GM18868 (cell line): Measurements from ENCODE around the gene PDZD2.
"Not testable (repeated sequence)": the region's sequence is repeated elsewhere in the genome, so short reads cannot be mapped to it uniquely, and the experiment has no call there.

Source experiments
- ATAC-seq: cut with Tn5 transposase; IDR thresholded peaks from one replicate; pipeline ENCODE4 v1.9.1; 2021; ENCODE audit warnings: mild to moderate bottlenecking, moderate library complexity; ENCODE audit not compliant: unreplicated experiment

PDZD2 gene

DNA sequence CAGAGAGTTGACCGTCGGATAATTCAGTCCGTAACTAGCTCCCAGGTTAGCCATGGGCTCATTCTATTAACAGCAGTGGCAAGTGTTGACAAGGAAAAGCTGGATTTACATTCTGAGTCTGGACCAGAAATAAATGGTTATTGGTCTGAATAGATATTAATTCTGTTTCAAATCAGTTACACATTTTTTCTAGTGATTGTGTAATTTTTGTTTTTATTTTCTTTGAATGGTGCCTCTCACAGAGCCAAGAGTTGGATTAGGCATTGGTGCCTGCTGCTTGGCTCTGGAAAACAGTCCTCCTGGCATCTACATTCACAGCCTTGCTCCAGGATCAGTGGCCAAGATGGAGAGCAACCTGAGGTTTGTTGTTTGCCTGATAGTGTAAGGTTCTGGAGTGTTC is 420.1 kb downstream of the PDZD2 start:
- no peak for ATAC-seq

DNA sequence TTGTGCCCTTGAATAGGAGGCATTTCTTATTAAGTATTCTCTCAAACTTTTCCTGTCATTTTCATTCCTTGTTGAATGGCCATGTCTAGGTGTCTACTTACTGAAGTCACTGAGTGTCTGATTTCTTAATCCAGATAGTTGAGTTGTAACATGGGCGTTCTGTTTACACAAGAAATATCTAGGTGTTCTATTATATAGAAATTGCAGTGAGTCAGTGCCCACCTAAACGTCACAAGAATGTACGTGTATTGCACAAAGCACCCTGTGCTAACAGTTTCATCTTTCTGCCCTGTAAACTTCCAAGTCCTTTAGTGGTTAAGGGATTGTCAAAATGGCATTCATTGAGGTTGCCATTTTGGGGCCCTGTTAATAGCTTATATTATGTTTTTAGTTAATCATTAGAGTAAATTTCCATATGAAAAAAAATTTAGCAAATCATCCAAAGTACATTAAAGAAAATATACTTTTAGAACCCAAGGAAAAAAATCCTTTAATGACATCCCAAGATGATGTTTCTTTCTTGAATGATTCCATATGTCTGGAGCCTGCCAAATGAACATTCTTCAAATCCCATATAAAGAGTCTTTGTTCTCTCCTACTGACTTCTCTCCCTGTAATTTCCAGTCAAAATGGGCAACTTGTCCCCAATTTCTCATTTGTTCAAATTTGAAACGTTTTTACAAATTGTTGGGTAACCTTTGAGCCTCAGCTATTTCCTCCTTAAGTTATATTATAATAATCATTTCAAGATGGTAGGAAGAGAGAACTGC is 421.0 kb downstream of the PDZD2 start:
- ATAC-seq, result no peak

DNA sequence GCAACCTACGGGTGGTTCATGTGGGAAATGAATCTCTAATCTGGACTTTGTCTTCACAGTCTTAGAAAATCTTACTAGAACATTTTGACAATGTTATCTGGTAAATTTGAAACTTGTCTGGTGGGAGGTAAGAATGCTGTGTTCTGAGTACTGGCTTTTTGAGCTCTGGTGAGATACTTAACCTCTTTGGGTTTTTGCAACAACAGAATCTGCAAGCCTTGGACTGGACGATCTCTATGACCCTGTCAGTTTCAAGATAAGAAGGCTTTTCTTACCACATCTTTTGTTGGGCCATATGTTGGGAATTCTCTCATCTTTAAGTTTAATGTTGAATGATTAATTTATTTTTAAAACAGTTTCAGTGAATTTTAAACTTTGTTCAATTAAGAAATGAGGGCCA is 422.3 kb downstream of the PDZD2 start:
- no peak for ATAC-seq

DNA sequence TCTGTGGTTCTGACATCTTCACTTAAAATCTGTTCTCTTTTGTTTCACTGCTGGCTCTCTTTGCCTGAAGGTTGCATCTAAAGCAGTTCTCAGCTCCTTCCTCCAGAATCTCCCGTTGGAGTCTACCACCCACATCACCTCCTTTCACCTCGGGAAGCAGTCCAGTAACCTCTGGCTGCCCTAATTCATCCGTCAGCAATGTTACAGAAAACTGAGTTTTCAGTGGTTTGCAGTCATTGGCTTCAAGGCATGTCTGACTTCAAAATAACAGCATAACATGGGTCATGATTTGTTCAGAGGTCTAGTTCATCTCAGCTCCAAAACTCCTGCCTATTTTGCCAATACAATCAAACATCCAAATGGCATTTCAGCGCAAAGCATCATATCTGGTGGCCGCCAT is 427.5 kb downstream of the PDZD2 start:
- no peak for ATAC-seq

DNA sequence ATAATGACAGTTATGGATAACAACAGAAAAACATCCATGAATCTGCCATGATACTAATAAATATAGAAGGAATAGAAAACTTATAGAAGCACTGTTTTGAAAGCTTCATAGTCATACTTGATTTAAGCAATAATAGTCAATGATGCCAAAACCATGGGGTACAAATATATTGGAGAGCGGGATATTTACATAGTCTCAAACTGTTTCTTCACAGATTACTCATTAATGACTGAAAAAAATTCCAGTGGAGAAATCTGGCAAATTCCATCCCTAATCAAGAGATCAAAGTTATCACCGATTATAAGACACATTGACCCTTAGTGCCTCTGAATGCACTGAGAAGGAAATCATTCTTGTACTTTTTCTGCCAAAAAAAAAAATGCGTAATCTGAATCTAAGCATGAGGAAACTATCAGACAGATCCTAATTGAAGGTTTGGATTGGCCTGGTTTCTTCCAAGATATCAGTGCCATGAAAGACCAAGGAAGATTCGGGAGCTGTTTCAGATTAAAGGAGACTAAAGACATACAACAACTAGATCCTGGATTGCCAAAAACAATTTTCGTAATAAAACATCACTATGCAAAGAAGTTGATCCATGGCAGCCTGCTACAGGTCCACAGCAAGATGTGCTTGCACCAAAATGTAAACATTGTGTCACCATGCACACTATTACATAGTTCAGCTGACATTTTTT is 429.0 kb downstream of the PDZD2 start:
- ATAC-seq, result no peak

DNA sequence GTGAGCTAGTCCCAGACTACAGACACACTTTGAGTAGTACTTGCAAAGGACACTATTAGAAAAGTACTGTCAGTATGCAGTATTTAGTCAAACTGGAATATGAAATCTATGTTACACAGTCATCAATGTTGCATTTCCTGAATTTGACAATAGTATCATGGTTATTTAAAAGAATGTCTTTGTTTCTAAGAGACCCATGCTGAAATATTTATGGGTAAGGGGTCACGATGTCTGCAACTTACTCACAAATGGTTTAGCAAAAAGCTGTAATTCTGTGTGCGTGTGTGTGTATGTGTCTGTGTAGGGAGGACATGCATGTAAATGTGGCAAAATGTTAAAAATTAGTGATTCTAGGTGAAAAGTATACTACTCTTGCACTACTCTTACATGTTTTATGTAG is 429.6 kb downstream of the PDZD2 start:
- no peak for ATAC-seq

DNA sequence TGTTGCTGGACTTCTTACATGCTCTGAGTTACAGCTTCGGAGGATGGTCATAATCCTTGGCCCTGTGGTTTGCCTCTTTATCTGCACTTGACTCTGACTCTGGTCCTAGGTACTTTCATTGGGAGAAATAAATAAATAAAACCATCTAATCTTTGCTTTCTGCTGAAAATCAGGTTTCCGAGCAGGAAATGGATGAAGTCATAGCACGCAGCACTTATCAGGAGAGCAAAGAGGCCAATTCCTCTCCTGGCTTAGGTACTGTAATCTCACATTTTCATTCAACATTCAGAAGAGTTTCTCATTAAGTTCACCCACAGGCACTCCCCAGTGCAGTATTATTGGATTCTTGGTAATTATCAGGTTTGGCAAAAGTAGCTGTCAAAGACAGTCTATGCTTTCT is 430.5 kb downstream of the PDZD2 start:
- ATAC-seq, result no peak

DNA sequence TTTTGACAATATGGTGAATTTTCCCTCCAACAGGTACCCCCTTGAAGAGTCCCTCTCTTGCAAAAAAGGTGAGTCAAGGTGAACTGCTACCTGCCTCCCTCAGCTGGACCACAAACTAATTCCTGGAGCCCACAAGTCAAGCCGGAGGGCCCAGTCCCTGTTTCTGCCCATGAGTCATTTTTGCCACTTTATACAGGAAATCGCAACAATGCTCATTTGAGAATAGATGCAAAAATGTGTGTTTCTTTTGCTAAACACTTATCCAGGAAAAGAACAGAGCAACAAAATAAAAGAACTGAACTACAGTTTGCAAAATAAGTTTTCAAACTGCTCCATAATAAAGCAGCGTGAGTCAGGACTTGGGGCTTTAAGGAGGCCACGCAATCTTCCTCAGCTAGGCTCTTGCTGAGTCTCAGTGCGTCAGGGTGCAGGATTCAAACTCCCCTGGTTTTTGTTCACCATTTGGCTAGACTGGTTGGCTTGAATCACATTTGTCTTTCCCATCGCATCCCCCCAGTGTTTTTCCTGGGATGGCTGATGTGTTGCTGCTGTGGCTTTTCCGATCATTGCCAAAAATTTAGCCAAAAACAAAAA is 432.5 kb downstream of the PDZD2 start:
- ATAC-seq, result no peak

DNA sequence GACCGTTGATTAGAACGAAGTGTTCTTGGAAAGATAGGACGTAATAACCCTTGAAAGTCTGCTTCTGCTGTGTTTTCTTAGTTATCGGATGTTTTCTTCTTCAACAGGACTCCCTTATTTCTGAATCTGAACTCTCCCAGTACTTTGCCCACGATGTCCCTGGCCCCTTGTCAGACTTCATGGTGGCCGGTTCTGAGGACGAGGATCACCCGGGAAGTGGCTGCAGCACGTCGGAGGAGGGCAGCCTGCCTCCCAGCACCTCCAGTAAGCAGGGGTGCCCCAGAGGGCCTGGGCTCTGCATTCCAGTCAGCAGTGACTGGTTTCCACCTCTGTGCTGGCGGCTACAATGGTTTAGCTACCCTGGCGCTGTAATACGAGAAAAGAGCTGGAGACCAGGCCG is 433.1 kb downstream of the PDZD2 start:
- ATAC-seq, result no peak

DNA sequence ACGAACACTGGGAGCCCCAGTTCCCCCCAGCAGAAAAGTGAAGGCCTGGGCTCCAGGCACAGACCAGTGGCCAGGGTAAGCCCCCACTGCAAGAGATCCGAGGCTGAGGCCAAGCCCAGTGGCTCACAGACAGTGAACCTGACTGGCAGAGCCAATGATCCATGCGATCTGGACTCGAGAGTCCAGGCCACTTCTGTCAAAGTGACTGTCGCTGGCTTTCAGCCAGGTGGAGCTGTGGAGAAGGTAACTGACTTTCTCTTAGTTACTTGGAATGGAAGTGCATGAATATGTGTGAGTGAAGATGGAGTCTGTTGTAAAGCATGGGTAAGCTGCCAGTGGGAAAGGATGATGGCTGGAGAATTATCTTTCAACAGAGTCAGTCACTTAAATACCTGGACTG is 435.5 kb downstream of the PDZD2 start:
- no peak for ATAC-seq

DNA sequence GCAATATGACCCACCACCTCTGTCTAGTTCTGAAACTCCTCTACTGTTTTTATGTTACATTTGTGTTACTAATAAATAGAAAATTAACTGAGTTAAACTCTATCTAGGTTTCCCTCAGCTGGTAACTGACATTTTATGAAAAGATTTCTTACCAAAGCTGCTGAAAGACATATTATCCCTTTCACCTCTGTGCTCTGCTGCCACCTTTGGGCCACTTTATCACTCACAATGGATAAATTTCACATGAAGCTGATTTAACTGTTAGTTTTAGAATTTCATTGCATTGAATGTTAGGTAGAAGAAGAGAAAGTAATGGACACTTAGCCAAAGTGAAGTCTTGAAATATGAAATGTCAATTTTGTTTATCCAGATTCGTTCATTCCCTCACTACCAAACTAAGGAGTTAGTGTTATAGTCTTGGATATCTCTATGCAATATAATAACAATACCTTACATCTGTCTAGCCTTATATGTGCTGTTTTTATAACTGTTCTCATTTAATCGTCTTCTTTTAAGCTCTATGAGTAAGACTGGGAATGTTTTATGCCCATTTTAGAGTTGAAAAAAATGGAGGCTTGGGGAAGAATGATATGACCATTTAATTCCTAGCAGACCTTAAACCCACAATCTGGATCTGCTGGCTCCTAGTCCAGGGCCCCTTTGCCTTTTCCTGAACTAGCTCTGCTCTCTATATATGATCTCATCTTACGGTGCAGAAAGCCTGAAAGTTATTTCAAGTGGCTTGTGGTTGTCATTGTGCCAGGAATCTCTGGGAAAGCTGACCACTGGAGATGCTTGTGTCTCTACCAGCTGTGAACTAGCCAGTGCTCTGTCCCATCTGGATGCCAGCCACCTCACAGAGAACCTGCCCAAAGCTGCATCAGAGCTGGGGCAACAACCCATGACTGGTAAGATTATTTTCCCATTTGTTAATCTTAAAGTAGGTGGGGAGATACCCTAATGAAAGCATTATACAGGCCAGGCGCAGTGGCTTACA is 438.1 kb downstream of the PDZD2 start:
- no peak for ATAC-seq

DNA sequence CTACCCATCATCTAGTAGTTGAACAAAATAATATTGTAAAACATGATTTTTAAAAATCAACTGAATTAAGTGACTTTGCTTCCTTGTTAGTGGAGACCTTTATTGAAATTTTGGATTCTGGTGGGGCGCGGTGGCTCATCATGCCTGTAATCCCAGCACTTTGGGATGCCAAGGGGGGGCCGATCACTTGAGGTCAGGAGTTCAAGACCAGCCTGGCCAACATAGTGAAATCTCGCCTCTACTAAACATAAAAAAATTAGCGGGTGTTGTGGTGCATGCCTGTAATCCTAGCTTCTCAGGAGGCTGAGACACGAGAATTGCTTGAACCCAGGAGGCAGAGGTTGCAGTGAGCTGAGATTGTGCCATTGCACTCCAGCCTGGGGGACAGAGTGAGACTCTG is 439.9 kb downstream of the PDZD2 start:
- not testable (repeated sequence) for ATAC-seq

DNA sequence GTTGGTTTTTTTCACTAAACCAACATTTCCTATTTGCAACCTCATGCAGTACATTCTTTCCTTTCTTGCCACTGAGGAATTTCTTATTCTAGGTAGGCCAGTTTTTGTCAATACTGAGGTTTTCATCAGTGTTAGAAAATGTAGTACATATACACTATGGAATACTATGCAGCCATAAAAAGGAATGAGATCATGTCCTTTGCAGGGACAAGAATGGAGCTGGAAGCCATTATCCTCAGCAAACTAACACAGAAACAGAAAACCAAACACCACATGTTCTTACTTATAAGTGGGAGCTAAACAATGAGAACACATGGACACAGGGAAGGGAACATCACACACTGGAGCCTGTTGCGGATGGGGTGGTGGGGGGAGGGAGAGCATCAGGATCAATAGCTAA is 441.6 kb downstream of the PDZD2 start:
- ATAC-seq, result not testable (repeated sequence)

DNA sequence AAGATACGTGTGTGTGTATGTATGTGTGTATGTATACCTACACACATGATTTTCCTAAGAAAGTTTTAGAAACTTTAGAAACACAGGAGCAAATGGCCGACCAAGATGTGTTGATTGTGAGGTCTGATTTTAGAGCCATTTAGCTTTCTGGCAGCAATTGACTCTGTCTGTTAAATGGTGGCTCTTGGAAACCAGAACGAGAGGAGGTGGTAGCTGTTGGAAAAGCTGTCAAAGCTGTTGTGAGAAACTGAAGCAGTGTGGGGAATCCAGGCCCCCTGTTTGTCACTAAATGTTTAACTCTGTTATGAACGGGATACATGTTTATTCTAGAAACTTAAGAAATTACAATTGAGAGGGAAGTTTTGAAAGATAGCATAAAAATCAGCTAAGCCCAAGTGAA is 443.8 kb downstream of the PDZD2 start:
- ATAC-seq, result no peak

DNA sequence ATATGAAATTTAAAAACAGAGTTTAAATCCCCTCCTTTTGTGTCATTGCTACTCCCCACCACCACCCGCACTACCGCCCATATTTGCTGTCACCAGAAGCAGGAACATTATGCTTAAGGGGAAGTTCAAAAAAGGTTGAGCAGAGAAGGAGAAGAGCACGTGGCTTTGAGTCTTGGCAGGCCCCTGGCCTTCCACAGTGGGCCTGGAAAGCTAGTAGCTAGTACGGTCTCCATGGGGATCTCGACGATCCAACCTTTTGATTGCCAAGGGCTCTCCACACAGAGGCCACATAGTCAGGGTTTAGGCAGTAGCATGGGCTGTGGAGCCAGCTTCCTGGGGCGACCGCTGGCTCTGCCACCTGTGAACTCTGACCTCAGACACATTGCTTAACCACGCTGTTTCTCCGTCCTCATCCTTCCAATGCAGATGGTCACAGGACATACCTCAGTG is 445.1 kb downstream of the PDZD2 start:
- no peak for ATAC-seq

DNA sequence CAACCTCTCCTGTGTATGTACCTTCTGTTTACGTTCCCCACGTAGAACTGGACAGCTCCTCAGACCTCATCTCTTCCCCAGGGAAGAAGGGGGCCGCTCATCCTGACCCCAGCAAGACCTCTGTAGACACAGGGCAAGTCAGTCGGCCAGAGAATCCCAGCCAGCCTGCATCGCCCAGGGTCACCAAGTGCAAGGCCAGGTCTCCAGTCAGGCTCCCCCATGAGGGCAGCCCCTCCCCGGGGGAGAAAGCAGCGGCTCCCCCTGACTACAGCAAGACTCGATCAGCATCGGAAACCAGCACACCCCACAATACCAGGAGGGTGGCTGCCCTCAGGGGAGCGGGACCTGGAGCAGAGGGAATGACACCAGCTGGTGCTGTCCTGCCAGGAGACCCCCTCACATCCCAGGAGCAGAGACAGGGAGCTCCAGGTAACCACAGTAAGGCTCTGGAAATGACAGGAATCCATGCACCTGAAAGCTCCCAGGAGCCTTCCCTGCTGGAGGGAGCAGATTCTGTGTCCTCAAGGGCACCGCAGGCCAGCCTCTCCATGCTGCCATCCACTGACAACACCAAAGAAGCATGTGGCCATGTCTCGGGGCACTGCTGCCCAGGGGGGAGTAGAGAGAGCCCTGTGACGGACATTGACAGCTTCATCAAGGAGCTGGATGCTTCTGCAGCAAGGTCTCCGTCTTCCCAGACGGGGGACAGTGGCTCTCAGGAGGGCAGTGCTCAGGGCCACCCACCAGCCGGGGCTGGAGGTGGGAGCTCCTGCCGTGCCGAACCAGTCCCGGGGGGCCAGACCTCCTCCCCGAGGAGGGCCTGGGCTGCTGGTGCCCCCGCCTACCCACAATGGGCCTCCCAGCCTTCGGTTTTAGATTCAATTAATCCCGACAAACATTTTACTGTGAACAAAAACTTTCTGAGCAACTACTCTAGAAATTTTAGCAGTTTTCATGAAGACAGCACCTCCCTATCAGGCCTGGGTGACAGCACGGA is 448.5 kb downstream of the PDZD2 start:
- ATAC-seq, result no peak

DNA sequence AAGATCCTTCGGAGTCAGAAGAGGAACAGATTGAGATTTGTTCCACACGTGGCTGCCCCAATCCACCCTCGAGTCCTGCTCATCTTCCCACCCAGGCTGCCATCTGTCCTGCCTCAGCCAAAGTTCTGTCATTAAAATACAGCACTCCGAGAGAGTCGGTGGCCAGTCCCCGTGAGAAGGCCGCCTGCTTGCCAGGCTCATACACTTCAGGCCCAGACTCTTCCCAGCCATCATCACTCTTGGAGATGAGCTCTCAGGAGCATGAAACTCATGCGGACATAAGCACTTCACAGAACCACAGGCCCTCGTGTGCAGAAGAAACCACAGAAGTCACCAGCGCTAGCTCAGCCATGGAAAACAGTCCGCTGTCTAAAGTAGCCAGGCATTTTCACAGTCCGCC is 449.3 kb downstream of the PDZD2 start:
- ATAC-seq, result no peak

DNA sequence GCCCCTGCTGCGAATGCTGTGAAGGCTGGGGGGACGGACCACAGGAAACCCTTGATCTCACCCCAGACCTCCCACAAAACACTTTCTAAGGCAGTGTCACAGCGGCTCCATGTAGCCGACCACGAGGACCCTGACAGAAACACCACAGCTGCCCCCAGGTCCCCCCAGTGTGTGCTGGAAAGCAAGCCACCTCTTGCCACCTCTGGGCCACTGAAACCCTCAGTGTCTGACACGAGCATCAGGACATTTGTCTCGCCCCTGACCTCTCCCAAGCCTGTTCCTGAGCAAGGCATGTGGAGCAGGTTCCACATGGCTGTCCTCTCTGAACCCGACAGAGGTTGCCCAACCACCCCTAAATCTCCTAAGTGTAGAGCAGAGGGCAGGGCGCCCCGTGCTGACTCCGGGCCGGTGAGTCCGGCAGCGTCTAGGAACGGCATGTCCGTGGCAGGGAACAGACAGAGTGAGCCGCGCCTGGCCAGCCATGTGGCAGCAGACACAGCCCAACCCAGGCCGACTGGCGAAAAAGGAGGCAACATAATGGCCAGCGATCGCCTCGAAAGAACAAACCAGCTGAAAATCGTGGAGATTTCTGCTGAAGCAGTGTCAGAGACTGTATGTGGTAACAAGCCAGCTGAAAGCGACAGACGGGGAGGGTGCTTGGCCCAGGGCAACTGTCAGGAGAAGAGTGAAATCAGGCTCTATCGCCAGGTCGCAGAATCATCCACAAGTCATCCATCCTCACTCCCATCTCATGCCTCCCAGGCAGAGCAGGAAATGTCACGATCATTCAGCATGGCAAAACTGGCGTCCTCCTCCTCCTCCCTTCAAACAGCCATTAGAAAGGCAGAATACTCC is 450.4 kb downstream of the PDZD2 start:
- no peak for ATAC-seq
